HEK293 (cell line): ENCODE measurements around the gene MAP1LC3C.

Experiments
- REPIN1 ChIP-seq: fragments of 450-650 bp; formaldehyde crosslinking; IDR thresholded peaks from 2 replicates; pipeline ENCODE4 v1.5.1; 2017; ENCODE audit warnings: missing biosample characterization, missing genetic modification characterization, low read depth
- TCF7L2 ChIP-seq: IDR thresholded peaks from 2 replicates; pipeline ENCODE4 v1.6.1; 2011; ENCODE audit warnings: low read depth, mild to moderate bottlenecking, inconsistent platforms, low read length, moderate library complexity, borderline replicate concordance
- ZEB2 ChIP-seq: fragments of 450-650 bp; formaldehyde crosslinking; IDR thresholded peaks from 2 replicates; pipeline ENCODE4 v1.5.1; 2016; ENCODE audit warnings: missing biosample characterization, missing genetic modification characterization
- ZFP37 ChIP-seq: fragments of 450-650 bp; formaldehyde crosslinking; IDR thresholded peaks from 2 replicates; pipeline ENCODE4 v1.5.1; 2016; ENCODE audit warnings: missing biosample characterization, missing genetic modification characterization
- ZFP41 ChIP-seq: fragments of 450-650 bp; formaldehyde crosslinking; IDR thresholded peaks from 2 replicates; pipeline ENCODE4 v1.5.1; 2016; ENCODE audit warnings: missing biosample characterization, missing genetic modification characterization, borderline replicate concordance
- ZNF10 ChIP-seq: fragments of 450-650 bp; formaldehyde crosslinking; IDR thresholded peaks from 2 replicates; pipeline ENCODE4 v1.5.1; 2017; ENCODE audit warnings: missing biosample characterization, missing genetic modification characterization
- ZNF19 ChIP-seq: fragments of 450-650 bp; formaldehyde crosslinking; IDR thresholded peaks from 2 replicates; pipeline ENCODE4; 2016; ENCODE audit warnings: missing biosample characterization, missing genetic modification characterization, low read depth
- ZNF514 ChIP-seq: fragments of 450-650 bp; formaldehyde crosslinking; IDR thresholded peaks from 2 replicates; pipeline ENCODE4 v1.5.1; 2016; ENCODE audit warnings: missing biosample characterization, missing genetic modification characterization
- ZNF677 ChIP-seq: fragments of 450-650 bp; IDR thresholded peaks from 2 replicates; pipeline ENCODE4 v1.5.0; 2018; ENCODE audit warnings: missing biosample characterization, mild to moderate bottlenecking, missing genetic modification characterization, moderate library complexity
- TF ChIP-seq, protein P1 (sequence below): fragments of 450-650 bp; formaldehyde crosslinking; IDR thresholded peaks from 2 replicates; pipeline ENCODE4 v1.5.1; 2016; ENCODE audit warnings: missing biosample characterization, missing genetic modification characterization

DNA sequence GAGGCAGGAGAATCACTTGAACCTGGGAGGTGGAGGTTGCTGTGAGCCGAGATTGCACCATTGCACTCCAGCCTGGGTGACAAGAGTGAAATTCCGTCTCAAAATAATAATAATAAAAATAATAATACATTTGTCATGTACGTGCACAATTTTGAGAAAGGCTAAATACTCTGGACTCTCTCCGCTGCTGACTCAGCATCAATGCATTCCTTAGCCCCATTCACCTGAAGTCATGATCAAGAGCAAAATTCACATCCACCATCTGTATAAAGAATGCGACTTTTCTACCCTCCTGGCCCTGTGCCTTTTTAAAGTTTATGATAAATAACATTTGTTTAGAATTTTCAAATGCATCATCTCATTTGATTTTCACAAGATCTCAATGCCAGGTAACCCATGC is 35.5 kb upstream of the MAP1LC3C start:
- no peak for TF ChIP-seq ZNF514
- TF ChIP-seq ZNF10 (tag by site-specific recombination): no peak
- no peak for TF ChIP-seq REPIN1 (tag by site-specific recombination)
- TF ChIP-seq ZNF677 (tag by site-specific recombination): no peak
- TF ChIP-seq TCF7L2: no peak
- TF ChIP-seq ZNF19 (tag by site-specific recombination): no peak
- no peak for TF ChIP-seq ZFP41
- TF ChIP-seq ZFP37: no peak
- TF ChIP-seq, protein P1, sequence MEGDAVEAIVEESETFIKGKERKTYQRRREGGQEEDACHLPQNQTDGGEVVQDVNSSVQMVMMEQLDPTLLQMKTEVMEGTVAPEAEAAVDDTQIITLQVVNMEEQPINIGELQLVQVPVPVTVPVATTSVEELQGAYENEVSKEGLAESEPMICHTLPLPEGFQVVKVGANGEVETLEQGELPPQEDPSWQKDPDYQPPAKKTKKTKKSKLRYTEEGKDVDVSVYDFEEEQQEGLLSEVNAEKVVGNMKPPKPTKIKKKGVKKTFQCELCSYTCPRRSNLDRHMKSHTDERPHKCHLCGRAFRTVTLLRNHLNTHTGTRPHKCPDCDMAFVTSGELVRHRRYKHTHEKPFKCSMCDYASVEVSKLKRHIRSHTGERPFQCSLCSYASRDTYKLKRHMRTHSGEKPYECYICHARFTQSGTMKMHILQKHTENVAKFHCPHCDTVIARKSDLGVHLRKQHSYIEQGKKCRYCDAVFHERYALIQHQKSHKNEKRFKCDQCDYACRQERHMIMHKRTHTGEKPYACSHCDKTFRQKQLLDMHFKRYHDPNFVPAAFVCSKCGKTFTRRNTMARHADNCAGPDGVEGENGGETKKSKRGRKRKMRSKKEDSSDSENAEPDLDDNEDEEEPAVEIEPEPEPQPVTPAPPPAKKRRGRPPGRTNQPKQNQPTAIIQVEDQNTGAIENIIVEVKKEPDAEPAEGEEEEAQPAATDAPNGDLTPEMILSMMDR (tag by site-specific recombination): no peak
- no peak for TF ChIP-seq ZEB2 (tag by site-specific recombination)
